ENCODE results near the gene UACA.

GRCh38 chr15:70617076-70617910, 146.1 kb downstream of the UACA start:
- TF ChIP-seq CTCF (conservative IDR thresholded peaks at IDR 0.05; ENCODE audit: low read length), result no peak
- no peak for TF ChIP-seq EZH2phosphoT487 (IDR thresholded peaks at IDR 0.05; ENCODE audit: borderline replicate concordance)
